ENCODE measurements around the gene OR10X1.

Gene OR10X1

DNA sequence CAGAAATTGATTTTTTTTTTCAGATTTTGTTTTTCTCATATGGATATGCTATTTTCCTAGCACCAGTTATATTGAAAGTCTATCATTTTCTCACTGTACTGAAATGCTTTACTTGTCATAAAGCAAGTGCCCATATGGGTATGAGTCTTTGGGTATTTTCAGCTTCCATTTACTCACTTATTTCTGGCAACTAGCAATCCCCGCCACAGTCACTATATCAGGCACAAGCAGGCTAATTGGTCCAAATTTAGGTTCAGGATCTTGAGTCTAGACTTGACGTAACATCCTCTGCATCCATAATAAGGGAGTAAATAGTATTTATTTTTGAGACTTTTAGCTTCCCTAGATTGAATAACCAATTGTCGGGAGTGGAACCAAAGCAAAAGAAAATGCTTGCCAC lies 2.1 kb downstream of the OR10X1 start:
- no peaks in the 10 kb centered on the region for H3K27me3 ChIP-seq (ENCODE audit: insufficient read depth, poor library complexity, severe bottlenecking)
- no peak overlapping the region for H3K27ac ChIP-seq (replicated peaks)
- TF ChIP-seq SPI1 (IDR thresholded peaks at IDR 0.05; ENCODE audit: borderline replicate concordance, low read depth), result no peak
- TF ChIP-seq, protein P1, sequence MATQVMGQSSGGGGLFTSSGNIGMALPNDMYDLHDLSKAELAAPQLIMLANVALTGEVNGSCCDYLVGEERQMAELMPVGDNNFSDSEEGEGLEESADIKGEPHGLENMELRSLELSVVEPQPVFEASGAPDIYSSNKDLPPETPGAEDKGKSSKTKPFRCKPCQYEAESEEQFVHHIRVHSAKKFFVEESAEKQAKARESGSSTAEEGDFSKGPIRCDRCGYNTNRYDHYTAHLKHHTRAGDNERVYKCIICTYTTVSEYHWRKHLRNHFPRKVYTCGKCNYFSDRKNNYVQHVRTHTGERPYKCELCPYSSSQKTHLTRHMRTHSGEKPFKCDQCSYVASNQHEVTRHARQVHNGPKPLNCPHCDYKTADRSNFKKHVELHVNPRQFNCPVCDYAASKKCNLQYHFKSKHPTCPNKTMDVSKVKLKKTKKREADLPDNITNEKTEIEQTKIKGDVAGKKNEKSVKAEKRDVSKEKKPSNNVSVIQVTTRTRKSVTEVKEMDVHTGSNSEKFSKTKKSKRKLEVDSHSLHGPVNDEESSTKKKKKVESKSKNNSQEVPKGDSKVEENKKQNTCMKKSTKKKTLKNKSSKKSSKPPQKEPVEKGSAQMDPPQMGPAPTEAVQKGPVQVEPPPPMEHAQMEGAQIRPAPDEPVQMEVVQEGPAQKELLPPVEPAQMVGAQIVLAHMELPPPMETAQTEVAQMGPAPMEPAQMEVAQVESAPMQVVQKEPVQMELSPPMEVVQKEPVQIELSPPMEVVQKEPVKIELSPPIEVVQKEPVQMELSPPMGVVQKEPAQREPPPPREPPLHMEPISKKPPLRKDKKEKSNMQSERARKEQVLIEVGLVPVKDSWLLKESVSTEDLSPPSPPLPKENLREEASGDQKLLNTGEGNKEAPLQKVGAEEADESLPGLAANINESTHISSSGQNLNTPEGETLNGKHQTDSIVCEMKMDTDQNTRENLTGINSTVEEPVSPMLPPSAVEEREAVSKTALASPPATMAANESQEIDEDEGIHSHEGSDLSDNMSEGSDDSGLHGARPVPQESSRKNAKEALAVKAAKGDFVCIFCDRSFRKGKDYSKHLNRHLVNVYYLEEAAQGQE (IDR thresholded peaks at IDR 0.05; ENCODE audit: insufficient replicate concordance, low read depth), result no peak
- TF ChIP-seq, protein P2, sequence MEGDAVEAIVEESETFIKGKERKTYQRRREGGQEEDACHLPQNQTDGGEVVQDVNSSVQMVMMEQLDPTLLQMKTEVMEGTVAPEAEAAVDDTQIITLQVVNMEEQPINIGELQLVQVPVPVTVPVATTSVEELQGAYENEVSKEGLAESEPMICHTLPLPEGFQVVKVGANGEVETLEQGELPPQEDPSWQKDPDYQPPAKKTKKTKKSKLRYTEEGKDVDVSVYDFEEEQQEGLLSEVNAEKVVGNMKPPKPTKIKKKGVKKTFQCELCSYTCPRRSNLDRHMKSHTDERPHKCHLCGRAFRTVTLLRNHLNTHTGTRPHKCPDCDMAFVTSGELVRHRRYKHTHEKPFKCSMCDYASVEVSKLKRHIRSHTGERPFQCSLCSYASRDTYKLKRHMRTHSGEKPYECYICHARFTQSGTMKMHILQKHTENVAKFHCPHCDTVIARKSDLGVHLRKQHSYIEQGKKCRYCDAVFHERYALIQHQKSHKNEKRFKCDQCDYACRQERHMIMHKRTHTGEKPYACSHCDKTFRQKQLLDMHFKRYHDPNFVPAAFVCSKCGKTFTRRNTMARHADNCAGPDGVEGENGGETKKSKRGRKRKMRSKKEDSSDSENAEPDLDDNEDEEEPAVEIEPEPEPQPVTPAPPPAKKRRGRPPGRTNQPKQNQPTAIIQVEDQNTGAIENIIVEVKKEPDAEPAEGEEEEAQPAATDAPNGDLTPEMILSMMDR (IDR thresholded peaks at IDR 0.05; ENCODE audit: insufficient read depth, low read length), result no peak
- TF ChIP-seq POLR2AphosphoS5 (IDR thresholded peaks at IDR 0.05; ENCODE audit: low read depth), result no peak
- TF ChIP-seq GABPA (IDR thresholded peaks at IDR 0.05; ENCODE audit: low read depth), result no peak
- DNase-seq (ENCODE audit: low read depth in 1 of 2, low spot score in 1 of 2), result no peak
- no peak overlapping the region for H3K4me3 ChIP-seq (replicated peaks; ENCODE audit: insufficient read depth, low read length)

DNA sequence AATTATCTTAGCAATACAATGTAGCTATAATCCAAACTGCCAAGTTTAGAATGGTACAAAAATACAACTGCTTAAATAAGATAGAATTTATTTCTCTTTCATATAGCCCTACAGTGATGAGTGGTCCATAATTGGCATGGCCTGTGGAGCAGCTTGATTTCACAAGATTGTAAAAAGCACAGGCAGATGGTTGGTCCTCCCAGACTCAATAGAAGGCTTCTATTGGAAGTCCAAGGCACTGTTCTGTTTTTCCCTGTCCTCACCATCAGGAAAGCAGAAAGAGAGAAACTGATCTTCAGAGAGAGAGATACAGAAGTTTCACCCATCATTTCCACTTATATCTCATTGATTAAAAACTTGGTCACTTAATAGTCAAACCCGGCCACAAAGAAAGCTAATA lies 7.5 kb downstream of the OR10X1 start:
- TF ChIP-seq SPI1 (IDR thresholded peaks at IDR 0.05; ENCODE audit: borderline replicate concordance, low read depth), result no peak
- no peak for TF ChIP-seq POLR2AphosphoS5 (IDR thresholded peaks at IDR 0.05; ENCODE audit: low read depth)
- TF ChIP-seq GABPA (IDR thresholded peaks at IDR 0.05; ENCODE audit: low read depth), result no peak
- TF ChIP-seq, protein P2 (IDR thresholded peaks at IDR 0.05; ENCODE audit: insufficient read depth, low read length), result no peak
- TF ChIP-seq, protein P1 (IDR thresholded peaks at IDR 0.05; ENCODE audit: insufficient replicate concordance, low read depth), result no peak

DNA sequence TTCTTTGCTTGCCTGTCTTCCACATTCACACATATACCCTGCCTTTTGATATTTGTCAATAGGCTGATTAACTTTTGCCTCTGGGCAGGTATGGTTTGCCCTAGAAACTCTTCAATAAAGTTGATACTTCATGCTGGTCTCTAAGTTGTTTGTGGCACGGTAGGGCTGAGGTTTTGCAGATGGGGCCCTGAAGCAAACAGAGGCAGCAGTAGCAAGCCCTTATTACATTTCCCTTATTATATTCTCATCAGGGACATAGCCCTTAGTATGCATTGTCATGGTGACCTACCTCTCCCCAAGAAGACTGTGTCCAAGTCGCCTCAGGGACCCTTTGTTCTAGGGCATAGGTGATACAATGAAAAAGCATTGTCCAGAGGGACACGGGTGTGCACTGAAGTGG lies 9.2 kb downstream of the OR10X1 start, which contains the start of gene OR6P1:
OR6P1 (minus strand) TSS at position 101 of the 400 bp plus-strand sequence. CDS start 6,976 bp downstream, outside the sequence.
- H3K27ac ChIP-seq (replicated peaks), result no peak within 1 kb of the TSS
- H3K27me3 ChIP-seq (ENCODE audit: insufficient read depth, poor library complexity, severe bottlenecking), result no peaks in the 10 kb centered on the region
- TF ChIP-seq, protein P2 (IDR thresholded peaks at IDR 0.05; ENCODE audit: insufficient read depth, low read length), result no peak
- TF ChIP-seq, protein P1 (IDR thresholded peaks at IDR 0.05; ENCODE audit: insufficient replicate concordance, low read depth), result no peak
- TF ChIP-seq POLR2AphosphoS5 (IDR thresholded peaks at IDR 0.05; ENCODE audit: low read depth) (no peak), SPI1 (IDR thresholded peaks at IDR 0.05; ENCODE audit: borderline replicate concordance, low read depth) (no peak), GABPA (IDR thresholded peaks at IDR 0.05; ENCODE audit: low read depth) (no peak)
- DNase-seq (ENCODE audit: low read depth in 1 of 2, low spot score in 1 of 2), result no peak
- H3K4me3 ChIP-seq (replicated peaks; ENCODE audit: insufficient read depth, low read length), result no peak within 1 kb of the TSS

More for the DNA sequence above, 7.5 kb downstream of the OR10X1 start:
- no peak overlapping the region for H3K4me3 ChIP-seq (replicated peaks; ENCODE audit: insufficient read depth, low read length)
- DNase-seq (ENCODE audit: low read depth in 1 of 2, low spot score in 1 of 2), result no peak
- H3K27ac ChIP-seq (replicated peaks), result no peak overlapping the region
- H3K27me3 ChIP-seq (ENCODE audit: insufficient read depth, poor library complexity, severe bottlenecking), result no peaks in the 10 kb centered on the region
